ENCODE data around the gene DDX1. TPM values are rescaled to one million over a fixed set of nuclear protein-coding genes. Genes with fewer than 3 reads are reported as not detected.

The DDX1 gene
- total RNA-seq, 3 donors from 2014 or later: 57.4 to 72.6 (median 71.0) TPM

- H3K27me3 ChIP-seq: no peaks in the 10 kb centered on the region
- no peak for DNase-seq (ENCODE audit: low spot score in 2 of 2)
- H3K4me3 ChIP-seq: no peak overlapping the region
- no peak overlapping the region for H3K27ac ChIP-seq
- peaks cover 30% of the 10 kb centered on the region for H3K36me3 ChIP-seq
- intact Hi-C loops (cut with DNase I; ENCODE audit: low total_unique reads): no loop called here
- no peaks in the 10 kb centered on the region for H3K9me3 ChIP-seq
- TF ChIP-seq POLR2A (IDR thresholded peaks at IDR 0.05) (no peak), POLR2AphosphoS5 (IDR thresholded peaks at IDR 0.05) (no peak), CTCF (IDR thresholded peaks at IDR 0.05) (no peak)
- no peaks in the 10 kb centered on the region for H3K4me1 ChIP-seq
These were observed 11.5 kb downstream of the DDX1 start for GRCh38 chr2:15603044-15603765.

GRCh38 chr2:15603948-15604347 is 12.3 kb downstream of the DDX1 start:
- DNase-seq (ENCODE audit: low spot score in 2 of 2): no peak
- Histone ChIP-seq H3K36me3 (peaks cover 23% of the 10 kb centered on the region), H3K9me3 (no peaks in the 10 kb centered on the region), H3K4me1 (no peaks in the 10 kb centered on the region), H3K4me3 (no peak overlapping the region), H3K27ac (no peak overlapping the region), H3K27me3 (no peaks in the 10 kb centered on the region)
- intact Hi-C loops (cut with DNase I; ENCODE audit: low total_unique reads): no loop called here
- TF ChIP-seq POLR2A (IDR thresholded peaks at IDR 0.05) (no peak), POLR2AphosphoS5 (IDR thresholded peaks at IDR 0.05) (no peak), CTCF (IDR thresholded peaks at IDR 0.05) (no peak)

- no peak for DNase-seq (ENCODE audit: low spot score in 2 of 2)
- TF ChIP-seq POLR2AphosphoS5 (IDR thresholded peaks at IDR 0.05): no peak
- TF ChIP-seq POLR2A (IDR thresholded peaks at IDR 0.05): no peak
- TF ChIP-seq CTCF (IDR thresholded peaks at IDR 0.05): no peak
- H3K27ac ChIP-seq: no peak overlapping the region
- no peaks in the 10 kb centered on the region for H3K27me3 ChIP-seq
- intact Hi-C loops (cut with DNase I; ENCODE audit: low total_unique reads): no loop called here
- H3K4me3 ChIP-seq: no peak overlapping the region
- H3K9me3 ChIP-seq: no peaks in the 10 kb centered on the region
- H3K4me1 ChIP-seq: no peaks in the 10 kb centered on the region
- peaks cover 23% of the 10 kb centered on the region for H3K36me3 ChIP-seq
These were observed 14.1 kb downstream of the DDX1 start for GRCh38 chr2:15605721-15606120.

- no peaks in the 10 kb centered on the region for H3K9me3 ChIP-seq
These were observed 15.1 kb downstream of the DDX1 start for GRCh38 chr2:15606481-15607441.

GRCh38 chr2:15607709-15608391 is 16.2 kb downstream of the DDX1 start:
- Histone ChIP-seq H3K9me3 (no peaks in the 10 kb centered on the region), H3K27me3 (no peaks in the 10 kb centered on the region), H3K4me1 (no peaks in the 10 kb centered on the region), H3K27ac (no peak overlapping the region), H3K36me3 (peaks cover 15% of the 10 kb centered on the region), H3K4me3 (no peak overlapping the region)
- intact Hi-C loops (cut with DNase I; ENCODE audit: low total_unique reads): no loop called here
- TF ChIP-seq CTCF (IDR thresholded peaks at IDR 0.05): no peak
- TF ChIP-seq POLR2AphosphoS5 (IDR thresholded peaks at IDR 0.05): no peak
- TF ChIP-seq POLR2A (IDR thresholded peaks at IDR 0.05): no peak
- DNase-seq (ENCODE audit: low spot score in 2 of 2): no peak

More at GRCh38 chr2:15606481-15607441, 15.1 kb downstream of the DDX1 start:
- Histone ChIP-seq H3K27ac (no peak overlapping the region), H3K36me3 (peaks cover 23% of the 10 kb centered on the region), H3K27me3 (no peaks in the 10 kb centered on the region), H3K4me3 (no peak overlapping the region), H3K4me1 (no peaks in the 10 kb centered on the region)
- DNase-seq (ENCODE audit: low spot score in 2 of 2): no peak
- no peak for TF ChIP-seq POLR2A (IDR thresholded peaks at IDR 0.05)
- intact Hi-C loops (cut with DNase I; ENCODE audit: low total_unique reads): no loop called here

Measured in breast epithelium (tissue), 4 donors.